C4-2B (cell line): ENCODE data around the gene OR7G2.
"Not testable (repeated sequence)": the region's sequence is repeated elsewhere in the genome, so short reads cannot be mapped to it uniquely, and the experiment has no call there.

Experiments
- H3K27ac ChIP-seq: fragments of 450-650 bp; 2 replicates; pipeline ENCODE4 v1.5.1; 2017
- CTCF ChIP-seq: fragments of 450-650 bp; conservative IDR thresholded peaks from 2 replicates; pipeline ENCODE4 v1.5.1; 2017; ENCODE audit warnings: mild to moderate bottlenecking
- ZFX ChIP-seq: fragments of 450-650 bp; IDR thresholded peaks from 2 replicates; pipeline ENCODE4 v1.6.1; 2017

Gene OR7G2

GRCh38 chr19:9075064-9075949 lies 32.0 kb downstream of the OR7G2 start:
- TF ChIP-seq CTCF: no peak
- TF ChIP-seq ZFX: no peak
- no peak overlapping the region for H3K27ac ChIP-seq

- TF ChIP-seq CTCF (no peak), ZFX (no peak)
- H3K27ac ChIP-seq: no peak overlapping the region
These were observed 33.5 kb downstream of the OR7G2 start for GRCh38 chr19:9073806-9074205.

GRCh38 chr19:9071720-9072119 lies 35.6 kb downstream of the OR7G2 start:
- not testable (repeated sequence) for H3K27ac ChIP-seq

GRCh38 chr19:9070066-9070465 lies 37.2 kb downstream of the OR7G2 start:
- no peak overlapping the region for H3K27ac ChIP-seq
- TF ChIP-seq ZFX (no peak), CTCF (no peak)

GRCh38 chr19:9065457-9066014 lies 41.7 kb downstream of the OR7G2 start:
- H3K27ac ChIP-seq: no peak overlapping the region
- TF ChIP-seq CTCF (no peak), ZFX (no peak)

GRCh38 chr19:9061879-9062278 lies 45.4 kb downstream of the OR7G2 start:
- TF ChIP-seq CTCF (no peak), ZFX (no peak)
- no peak overlapping the region for H3K27ac ChIP-seq

- TF ChIP-seq CTCF (no peak), ZFX (no peak)
- no peak overlapping the region for H3K27ac ChIP-seq
These were observed 46.5 kb downstream of the OR7G2 start for GRCh38 chr19:9060564-9061340.
